DOHH2 (cell line): ENCODE measurements around the gene RAD54L.

ENCODE experiments used
- EZH2phosphoT487 ChIP-seq: fragments of 200-600 bp; sonication (generic); IDR thresholded peaks from 2 replicates; pipeline ENCODE4 v1.6.1; 2017; ENCODE audit warnings: borderline replicate concordance, mild to moderate bottlenecking, antibody characterized with exemption, low read length, moderate library complexity, mixed read lengths
- TF ChIP-seq, protein P1 (sequence below): fragments of 200-600 bp; sonication (generic); IDR thresholded peaks from one replicate; pipeline ENCODE4 v1.5.1; 2014; ENCODE audit warnings: antibody characterized with exemption, mild to moderate bottlenecking, low read depth, low read length; ENCODE audit not compliant: poor library complexity, severe bottlenecking

DNA sequence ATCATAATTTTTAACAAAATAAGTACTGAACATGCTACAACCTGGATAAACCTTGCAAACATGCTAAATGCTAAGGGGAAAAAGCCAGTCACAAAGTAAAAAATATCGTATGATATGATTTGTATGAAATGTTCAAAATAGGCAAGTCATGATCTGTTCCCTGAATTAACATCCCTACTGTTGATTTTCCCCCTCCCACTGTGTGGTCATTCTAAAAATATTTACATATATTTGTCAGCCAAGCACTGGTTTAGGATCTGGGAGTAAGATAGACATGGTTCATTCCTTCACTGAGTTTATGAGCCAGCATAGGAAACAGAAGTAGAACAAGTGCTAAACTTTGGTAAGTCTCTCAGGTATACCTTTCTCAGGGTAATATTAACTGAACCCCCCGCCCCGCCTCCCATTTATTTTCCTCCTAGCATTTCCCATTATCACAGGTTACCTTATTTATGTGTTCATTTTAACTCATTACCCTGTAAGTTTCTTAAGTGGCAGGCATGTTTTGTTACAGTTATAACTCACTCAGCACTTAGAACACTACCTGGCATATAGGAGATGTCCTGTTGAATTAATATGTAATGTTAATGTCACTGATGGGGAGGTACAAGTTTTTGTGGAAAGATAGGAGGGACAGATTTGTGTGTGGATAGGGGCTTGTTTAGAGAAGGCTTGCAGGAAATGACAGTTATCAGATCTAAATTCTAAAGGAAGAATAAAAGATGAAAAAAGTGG lies 68.3 kb downstream of the RAD54L start:
- TF ChIP-seq, protein P1, sequence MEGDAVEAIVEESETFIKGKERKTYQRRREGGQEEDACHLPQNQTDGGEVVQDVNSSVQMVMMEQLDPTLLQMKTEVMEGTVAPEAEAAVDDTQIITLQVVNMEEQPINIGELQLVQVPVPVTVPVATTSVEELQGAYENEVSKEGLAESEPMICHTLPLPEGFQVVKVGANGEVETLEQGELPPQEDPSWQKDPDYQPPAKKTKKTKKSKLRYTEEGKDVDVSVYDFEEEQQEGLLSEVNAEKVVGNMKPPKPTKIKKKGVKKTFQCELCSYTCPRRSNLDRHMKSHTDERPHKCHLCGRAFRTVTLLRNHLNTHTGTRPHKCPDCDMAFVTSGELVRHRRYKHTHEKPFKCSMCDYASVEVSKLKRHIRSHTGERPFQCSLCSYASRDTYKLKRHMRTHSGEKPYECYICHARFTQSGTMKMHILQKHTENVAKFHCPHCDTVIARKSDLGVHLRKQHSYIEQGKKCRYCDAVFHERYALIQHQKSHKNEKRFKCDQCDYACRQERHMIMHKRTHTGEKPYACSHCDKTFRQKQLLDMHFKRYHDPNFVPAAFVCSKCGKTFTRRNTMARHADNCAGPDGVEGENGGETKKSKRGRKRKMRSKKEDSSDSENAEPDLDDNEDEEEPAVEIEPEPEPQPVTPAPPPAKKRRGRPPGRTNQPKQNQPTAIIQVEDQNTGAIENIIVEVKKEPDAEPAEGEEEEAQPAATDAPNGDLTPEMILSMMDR = no peak
- TF ChIP-seq EZH2phosphoT487 = no peak
